GM19463 (cell line): ENCODE data around the gene GSTA5.
"Not testable (repeated sequence)": the region's sequence is repeated elsewhere in the genome, so short reads cannot be mapped to it uniquely, and the experiment has no call there.

Source experiments
- ATAC-seq: cut with Tn5 transposase; IDR thresholded peaks from one replicate; pipeline ENCODE4 v1.9.1; 2021; ENCODE audit warnings: mild to moderate bottlenecking, moderate library complexity; ENCODE audit not compliant: unreplicated experiment

The GSTA5 gene

GRCh38 chr6:52794366-52794765 is 46.2 kb downstream of the GSTA5 start:
- ATAC-seq, result not testable (repeated sequence)

GRCh38 chr6:52790861-52791260 is 49.8 kb downstream of the GSTA5 start:
- ATAC-seq, result no peak

- not testable (repeated sequence) for ATAC-seq
These were observed 51.0 kb downstream of the GSTA5 start for GRCh38 chr6:52789658-52790057.

- ATAC-seq, result no peak
These were observed 52.1 kb downstream of the GSTA5 start for GRCh38 chr6:52788478-52788877.

DNA sequence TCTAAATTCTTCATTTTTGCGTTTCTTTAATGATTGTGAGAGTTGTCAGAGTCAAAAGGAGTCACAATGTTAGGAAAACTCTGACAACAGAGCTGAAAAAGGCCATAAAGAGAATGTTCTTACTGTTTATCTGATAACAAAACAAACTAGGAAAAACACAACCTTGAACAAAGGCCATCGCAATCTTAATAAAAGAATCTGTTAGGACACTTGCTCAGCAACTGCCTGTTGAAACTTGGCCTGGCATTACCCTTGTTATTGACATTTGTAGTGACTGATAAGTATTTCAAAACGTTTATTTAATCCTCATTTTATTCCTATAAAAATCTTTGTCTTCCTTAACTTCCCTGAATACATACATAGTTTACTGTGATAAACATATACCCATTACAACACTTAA is 52.7 kb downstream of the GSTA5 start:
- ATAC-seq, result no peak

DNA sequence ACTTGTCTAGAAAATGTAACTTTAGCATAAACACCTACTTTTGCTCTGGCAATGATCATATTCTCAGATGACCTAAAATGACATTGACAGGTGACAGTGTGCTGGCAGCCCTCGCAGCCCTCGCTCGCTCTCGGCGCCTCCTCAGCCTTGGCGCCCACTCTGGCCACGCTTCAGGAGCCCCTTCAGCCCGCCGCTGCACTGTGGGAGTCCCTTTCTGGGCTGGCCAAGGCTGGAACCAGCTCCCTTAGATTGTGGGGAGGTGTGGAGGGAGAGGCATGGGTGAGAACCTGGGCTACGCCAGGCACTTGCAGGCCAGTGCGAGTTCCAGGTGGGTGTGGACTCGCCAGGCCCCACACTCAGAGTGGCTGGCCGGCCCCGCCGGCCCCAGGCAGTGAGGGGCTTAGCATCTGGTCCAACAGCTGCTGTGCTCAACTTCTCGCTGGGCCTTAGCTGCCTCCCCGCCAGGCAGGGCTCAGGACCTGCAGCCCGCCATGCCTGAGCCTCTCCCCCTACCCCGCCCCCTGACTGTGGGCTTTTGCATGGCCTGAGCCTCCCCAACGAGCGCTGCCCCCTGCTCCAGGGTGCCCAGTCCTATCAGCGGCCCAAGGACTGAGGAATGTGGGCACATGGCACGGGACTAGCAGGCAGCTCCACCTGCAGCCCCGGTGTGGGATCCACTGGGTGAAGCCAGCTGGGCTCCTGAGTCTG is 54.2 kb downstream of the GSTA5 start:
- no peak for ATAC-seq

GRCh38 chr6:52782696-52783274 is 57.8 kb downstream of the GSTA5 start:
- ATAC-seq, result not testable (repeated sequence)

GRCh38 chr6:52782209-52782608 is 58.4 kb downstream of the GSTA5 start:
- ATAC-seq, result not testable (repeated sequence)
